ENCODE measurements around the gene SINHCAF.

SINHCAF gene

DNA sequence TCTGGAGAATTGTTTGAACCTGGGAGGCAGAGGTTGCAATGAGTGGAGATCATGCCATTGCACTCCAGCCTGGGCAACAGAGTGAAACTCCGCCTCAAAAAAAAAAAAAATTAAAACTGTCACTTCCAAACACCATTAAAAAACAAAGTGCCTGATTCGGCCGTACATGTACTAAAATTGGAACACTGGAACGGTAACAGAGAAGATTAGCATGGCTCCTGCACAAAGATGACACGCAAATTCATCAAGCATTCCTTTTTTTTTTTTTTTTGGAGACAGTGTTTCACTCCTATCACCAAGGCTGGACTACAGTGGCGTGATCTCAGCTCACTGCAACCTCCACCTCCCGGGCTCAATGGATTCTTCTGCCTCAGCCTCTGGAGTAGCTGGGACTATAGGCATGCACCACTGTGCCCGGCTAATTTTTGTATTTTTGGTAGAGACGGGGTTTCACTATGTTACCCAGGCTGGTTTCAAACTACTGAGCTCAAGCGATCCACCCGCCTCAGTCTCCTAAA is 40.2 kb upstream of the SINHCAF start:
- TF ChIP-seq, protein P1, sequence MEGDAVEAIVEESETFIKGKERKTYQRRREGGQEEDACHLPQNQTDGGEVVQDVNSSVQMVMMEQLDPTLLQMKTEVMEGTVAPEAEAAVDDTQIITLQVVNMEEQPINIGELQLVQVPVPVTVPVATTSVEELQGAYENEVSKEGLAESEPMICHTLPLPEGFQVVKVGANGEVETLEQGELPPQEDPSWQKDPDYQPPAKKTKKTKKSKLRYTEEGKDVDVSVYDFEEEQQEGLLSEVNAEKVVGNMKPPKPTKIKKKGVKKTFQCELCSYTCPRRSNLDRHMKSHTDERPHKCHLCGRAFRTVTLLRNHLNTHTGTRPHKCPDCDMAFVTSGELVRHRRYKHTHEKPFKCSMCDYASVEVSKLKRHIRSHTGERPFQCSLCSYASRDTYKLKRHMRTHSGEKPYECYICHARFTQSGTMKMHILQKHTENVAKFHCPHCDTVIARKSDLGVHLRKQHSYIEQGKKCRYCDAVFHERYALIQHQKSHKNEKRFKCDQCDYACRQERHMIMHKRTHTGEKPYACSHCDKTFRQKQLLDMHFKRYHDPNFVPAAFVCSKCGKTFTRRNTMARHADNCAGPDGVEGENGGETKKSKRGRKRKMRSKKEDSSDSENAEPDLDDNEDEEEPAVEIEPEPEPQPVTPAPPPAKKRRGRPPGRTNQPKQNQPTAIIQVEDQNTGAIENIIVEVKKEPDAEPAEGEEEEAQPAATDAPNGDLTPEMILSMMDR (IDR thresholded peaks at IDR 0.05; ENCODE audit: insufficient read depth, low read depth, low read length, missing control alignments): no peak
- no peak overlapping the region for H3K4me3 ChIP-seq (ENCODE audit: low read depth, low read length)
- no peak for DNase-seq (ENCODE audit: low read depth)

DNA sequence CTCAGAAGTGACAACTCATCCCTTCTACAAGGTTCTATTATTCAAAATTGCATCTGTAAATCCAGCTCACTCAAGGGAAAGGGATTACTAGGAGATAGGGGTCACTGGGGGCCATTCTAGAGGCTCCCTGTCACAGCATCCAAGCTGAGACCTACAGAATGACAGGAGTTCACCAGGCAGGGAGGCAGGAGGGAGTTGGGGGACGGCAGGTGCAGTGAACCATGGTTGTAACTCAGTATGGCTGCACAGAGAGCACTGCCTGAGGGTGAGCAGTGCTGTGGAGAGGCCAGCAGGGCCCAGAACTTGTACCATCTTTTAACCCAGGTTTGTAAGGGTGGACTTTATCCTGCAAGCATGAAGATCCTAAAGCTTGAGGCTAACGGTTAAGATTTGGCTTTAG is 37.9 kb upstream of the SINHCAF start:
- H3K4me3 ChIP-seq (ENCODE audit: low read depth, low read length): no peak overlapping the region
- DNase-seq (ENCODE audit: low read depth): no peak
- TF ChIP-seq, protein P1 (IDR thresholded peaks at IDR 0.05; ENCODE audit: insufficient read depth, low read depth, low read length, missing control alignments): no peak

DNA sequence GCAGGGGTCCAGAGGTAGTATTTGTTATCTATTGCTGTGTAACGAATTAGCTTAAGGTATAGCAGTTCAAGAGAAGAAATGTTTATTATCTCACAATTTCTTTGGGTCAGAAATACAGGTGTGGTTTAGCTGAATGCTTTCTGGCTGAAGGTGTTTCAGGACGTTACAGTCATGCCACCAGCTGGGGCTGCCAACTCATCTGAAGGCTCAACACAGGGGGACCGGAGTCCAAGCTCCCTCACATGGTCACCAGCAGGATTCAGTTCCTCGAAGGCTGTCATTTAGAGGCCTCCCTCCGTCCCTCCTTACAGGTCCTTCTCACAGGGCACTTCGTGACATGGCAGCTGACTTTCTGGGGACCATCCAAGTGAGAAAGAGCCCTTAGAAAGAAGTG is 37.5 kb upstream of the SINHCAF start:
- TF ChIP-seq, protein P1 (IDR thresholded peaks at IDR 0.05; ENCODE audit: insufficient read depth, low read depth, low read length, missing control alignments): no peak
- peak; percentile 35 for DNase-seq (ENCODE audit: low read depth)

DNA sequence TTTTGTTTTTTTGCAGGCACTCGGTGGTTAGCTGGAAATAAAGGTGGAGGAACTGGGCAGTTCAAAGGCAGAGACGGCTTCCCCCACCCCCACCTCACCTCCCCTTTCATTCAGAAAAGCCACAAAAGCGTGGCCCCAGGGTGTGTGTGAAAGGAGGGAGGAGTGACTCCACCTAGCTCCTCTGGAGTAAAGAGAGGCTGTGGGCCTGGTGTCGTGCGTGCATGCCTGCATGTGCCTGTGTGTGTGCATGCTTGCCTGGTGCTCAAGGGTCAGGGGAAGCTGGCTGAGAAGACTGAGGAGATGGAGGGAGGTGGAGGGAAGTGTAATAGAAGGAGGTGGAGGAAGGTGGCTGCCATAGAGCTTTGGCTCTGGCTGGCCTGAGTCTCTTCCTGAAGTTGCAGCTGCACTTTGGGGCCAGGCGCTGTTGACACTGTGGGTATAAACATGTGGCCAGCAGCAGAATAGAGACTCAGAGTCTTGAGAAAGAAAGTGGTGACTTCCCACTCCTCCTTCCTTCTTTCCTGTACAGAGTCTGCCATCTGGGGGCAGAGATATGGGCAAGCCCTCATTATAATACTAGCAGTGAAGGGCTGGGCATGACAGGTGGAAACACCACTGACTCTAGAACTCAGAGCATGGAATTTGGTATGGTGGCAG is 36.9 kb upstream of the SINHCAF start:
- TF ChIP-seq, protein P1 (IDR thresholded peaks at IDR 0.05; ENCODE audit: insufficient read depth, low read depth, low read length, missing control alignments): peak; percentile 12
- peak; percentile 82 for DNase-seq (ENCODE audit: low read depth)
- peak overlapping the region; percentile 31 for H3K4me3 ChIP-seq (ENCODE audit: low read depth, low read length)

More for the DNA sequence above, 37.5 kb upstream of the SINHCAF start:
- H3K4me3 ChIP-seq (ENCODE audit: low read depth, low read length): peak overlapping the region; percentile 31

DNA sequence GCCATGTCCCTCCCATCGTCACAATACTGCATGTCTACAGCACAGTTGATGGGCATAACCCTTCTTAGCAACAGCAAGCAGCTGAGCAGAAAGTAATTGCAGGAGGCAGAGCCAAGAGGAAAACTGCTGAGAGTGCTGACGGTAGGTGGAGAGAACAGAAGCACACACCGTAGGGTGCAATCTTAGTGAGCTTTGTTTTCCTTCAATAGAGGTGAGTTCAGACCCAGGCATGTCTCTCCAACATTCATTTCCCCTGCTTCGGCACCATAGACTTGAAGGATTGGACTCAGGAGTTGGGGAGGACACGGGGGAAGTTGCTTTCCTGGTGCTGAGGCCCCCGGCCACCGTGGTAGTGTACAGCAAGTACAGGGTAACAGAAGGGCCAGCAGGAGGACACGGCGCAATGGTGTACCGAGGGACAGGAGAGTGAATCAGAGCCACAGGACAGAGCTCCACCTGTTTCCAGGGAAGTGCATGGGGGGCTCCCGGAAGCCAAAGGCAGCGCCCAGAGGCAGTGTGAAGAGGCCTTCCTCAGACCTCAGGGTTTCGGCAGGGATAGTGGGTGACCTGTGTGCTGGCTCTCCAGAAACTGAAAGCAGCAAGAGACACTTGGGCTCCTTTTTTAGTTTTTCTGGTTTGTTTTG is 36.3 kb upstream of the SINHCAF start:
- H3K4me3 ChIP-seq (ENCODE audit: low read depth, low read length): no peak overlapping the region; the same call in 1 of the 2 replicates
- DNase-seq (ENCODE audit: low read depth): peak; percentile 13
- TF ChIP-seq, protein P1 (IDR thresholded peaks at IDR 0.05; ENCODE audit: insufficient read depth, low read depth, low read length, missing control alignments): no peak

DNA sequence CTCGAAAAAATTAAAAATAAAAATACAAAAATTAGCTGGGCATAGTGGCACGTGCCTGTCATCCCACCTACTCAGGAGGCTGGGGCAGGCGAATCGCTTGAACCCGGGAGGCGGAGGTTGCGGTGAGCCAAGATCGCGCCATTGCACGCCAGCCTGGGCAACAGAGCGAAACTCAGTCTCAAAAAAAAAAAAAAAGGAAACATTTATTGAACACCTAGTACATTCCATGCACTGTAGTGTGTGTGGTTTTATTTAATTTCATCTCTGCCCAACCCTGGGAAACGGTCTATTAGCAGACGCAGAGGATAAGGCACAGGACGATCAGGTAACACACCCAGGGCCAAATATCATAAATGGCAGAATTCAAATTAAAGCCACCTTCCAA is 35.8 kb upstream of the SINHCAF start:
- no peak for DNase-seq (ENCODE audit: low read depth)
- no peak overlapping the region for H3K4me3 ChIP-seq (ENCODE audit: low read depth, low read length)
- TF ChIP-seq, protein P1 (IDR thresholded peaks at IDR 0.05; ENCODE audit: insufficient read depth, low read depth, low read length, missing control alignments): no peak
